Keratinocyte (primary cell): ENCODE results near the gene ALDH3A2. TPM values are rescaled to one million over a fixed set of nuclear protein-coding genes. Genes with fewer than 3 reads are reported as not detected.

Experiments
- DNase-seq: peaks from one replicate; pipeline ENCODE4 v3.0.0-alpha.2; 2011; ENCODE audit warnings: low read depth, missing footprints, low spot score
- FAIRE-seq: peaks from 2 replicates; lab custom pipeline; 2011; peaks lifted over from hg19 to GRCh38; lab: Jason Lieb, UNC
- H2AFZ ChIP-seq: 2 replicates; pipeline ENCODE4 v1.6.0; 2012; ENCODE audit warnings: low read length, control low read depth, inconsistent platforms; ENCODE audit not compliant: control insufficient read depth
- H3K27ac ChIP-seq: 2 replicates; pipeline ENCODE4 v1.5.1; 2011; ENCODE audit warnings: low read length; ENCODE audit not compliant: control insufficient read depth, insufficient read depth
- H3K27me3 ChIP-seq: 3 replicates; pipeline ENCODE4 v1.6.0; 2011; ENCODE audit warnings: low read length; ENCODE audit not compliant: control insufficient read depth, insufficient read depth; ENCODE audit errors: extremely low read depth
- H3K36me3 ChIP-seq, 2 experiments: 2 replicates in 1 of 2; 3 replicates in 1 of 2; pipeline ENCODE4 v1.5.1; 2011; ENCODE audit warnings: low read length in 2 of 2, mild to moderate bottlenecking in 1 of 2; ENCODE audit not compliant: control insufficient read depth in 2 of 2, insufficient read depth in 2 of 2; ENCODE audit errors: extremely low read depth in 1 of 2
- H3K4me1 ChIP-seq: 3 replicates; pipeline ENCODE4 v1.5.1; 2011; ENCODE audit warnings: low read length; ENCODE audit not compliant: control insufficient read depth, insufficient read depth; ENCODE audit errors: extremely low read depth
- H3K4me2 ChIP-seq: 3 replicates; pipeline ENCODE4 v1.6.0; 2011; ENCODE audit warnings: low read depth, low read length; ENCODE audit not compliant: control insufficient read depth, insufficient read depth; ENCODE audit errors: extremely low read depth
- H3K4me3 ChIP-seq, 3 experiments: fragments of 200-600 bp in 1 of 3; sonication (generic) in 1 of 3; 2 replicates in 2 of 3; 3 replicates in 1 of 3; pipeline ENCODE4 v1.5.1; 2011 to 2016; ENCODE audit warnings: low read length in 3 of 3, mild to moderate bottlenecking in 3 of 3, control low read depth in 2 of 3, inconsistent platforms in 1 of 3, low read depth in 1 of 3, mixed read lengths in 1 of 3, mixed run types in 1 of 3, moderate library complexity in 1 of 3; ENCODE audit not compliant: control insufficient read depth in 2 of 3, insufficient read depth in 2 of 3; ENCODE audit errors: extremely low read depth in 1 of 3
- H3K79me2 ChIP-seq: 2 replicates; pipeline ENCODE4 v1.6.0; 2012; ENCODE audit warnings: low read length; ENCODE audit not compliant: control insufficient read depth, insufficient read depth
- H3K9ac ChIP-seq: 3 replicates; pipeline ENCODE4 v1.6.0; 2011; ENCODE audit warnings: low read length; ENCODE audit not compliant: control insufficient read depth, insufficient read depth; ENCODE audit errors: extremely low read depth
- H3K9me1 ChIP-seq: 3 replicates; pipeline ENCODE4 v1.6.0; 2011; ENCODE audit warnings: low read length; ENCODE audit not compliant: control insufficient read depth, insufficient read depth; ENCODE audit errors: extremely low read depth
- H3K9me3 ChIP-seq: 2 replicates; pipeline ENCODE4 v1.5.1; 2012; ENCODE audit warnings: low read depth, low read length; ENCODE audit not compliant: control insufficient read depth
- H4K20me1 ChIP-seq: 3 replicates; pipeline ENCODE4 v1.6.0; 2011; ENCODE audit warnings: low read length; ENCODE audit not compliant: control insufficient read depth, insufficient read depth; ENCODE audit errors: extremely low read depth
- CTCF ChIP-seq, 3 experiments: IDR thresholded peaks in 1 of 3; conservative IDR thresholded peaks in 1 of 3; optimal IDR thresholded peaks in 1 of 3; 2 replicates in 2 of 3; 3 replicates in 1 of 3; pipeline versions ENCODE3 to v1.5.1; 2011; ENCODE audit warnings: low read length in 3 of 3, mild to moderate bottlenecking in 3 of 3, moderate library complexity in 2 of 3, control low read depth in 1 of 3, inconsistent platforms in 1 of 3; ENCODE audit not compliant: insufficient read depth in 2 of 3; ENCODE audit errors: extremely low read depth in 1 of 3
- EZH2 ChIP-seq: IDR thresholded peaks from one replicate; pipeline ENCODE4 v1.6.1; 2012; ENCODE audit warnings: inconsistent platforms, mild to moderate bottlenecking, low read length, moderate library complexity
- dilution Hi-C: fragments of 300-500 bp; cut with MboI; formaldehyde crosslinking; loops from one replicate; pipeline ENCODE4 v1.7.0; 2020; ENCODE audit warnings: low sequenced_read_pairs; ENCODE audit not compliant: extremely low pct_ligation_motif_present
- polyA plus RNA-seq, 5 experiments: library from polyadenylated mRNA; depleted of rRNA in 3 of 5; stranded (reverse) in 3 of 5; stranded (forward) in 1 of 5; unstranded in 1 of 5; fragments of >200 nt; gene quantifications; 1 replicate in 1 of 5; 2 replicates in 3 of 5; 3 replicates in 1 of 5; pipeline versions ENCODE4 v1.2.1 to v1.2.3, GENCODE V29; 2011 to 2012; ENCODE audit warnings: missing spikeins in 2 of 5, low read depth in 1 of 5, low replicate concordance in 1 of 5

Gene ALDH3A2
- polyA plus RNA-seq, 1 donor (not counting 4 experiments of a cell fraction or from before 2014, with no cell fraction given), result 77.6 TPM

- H4K20me1 ChIP-seq, result no peaks in the 10 kb centered on the region
- no peak overlapping the region for H3K27ac ChIP-seq
- H3K4me3 ChIP-seq, result no peak overlapping the region
- peaks cover 7 to 10% of the 10 kb centered on the region in 2 experiments for H3K36me3 ChIP-seq
- no peak overlapping the region for H3K9ac ChIP-seq
- no peaks in the 10 kb centered on the region for H3K79me2 ChIP-seq
- DNase-seq (no peak), FAIRE-seq (no peak)
- no peaks in the 10 kb centered on the region for H3K4me1 ChIP-seq
- no peaks in the 10 kb centered on the region for H3K9me3 ChIP-seq
- no peak overlapping the region for H3K4me2 ChIP-seq
- H3K9me1 ChIP-seq, result no peaks in the 10 kb centered on the region
- no peaks in the 10 kb centered on the region for H3K27me3 ChIP-seq
- dilution Hi-C loops, result loop anchor here (25.0 kb wide), 1 partner anchor 309 kb away; the partner anchor contains the start of gene B9D1
- no peak overlapping the region for H2AFZ ChIP-seq
- TF ChIP-seq EZH2 (no peak), CTCF (optimal IDR thresholded peaks at IDR 0.05 in 1 of 3, IDR thresholded peaks at IDR 0.05 in 1 of 3, conservative IDR thresholded peaks at IDR 0.05 in 1 of 3; ENCODE audit: extremely low read depth in 1 of 3, insufficient read depth in 2 of 3, low read length in 3 of 3) (no peak)
Measured at GRCh38 chr17:19671433-19671832, 22.9 kb downstream of the ALDH3A2 start.

GRCh38 chr17:19672009-19672750 is 23.6 kb downstream of the ALDH3A2 start:
- H4K20me1 ChIP-seq, result no peaks in the 10 kb centered on the region
- TF ChIP-seq EZH2 (no peak), CTCF (optimal IDR thresholded peaks at IDR 0.05 in 1 of 3, IDR thresholded peaks at IDR 0.05 in 1 of 3, conservative IDR thresholded peaks at IDR 0.05 in 1 of 3; ENCODE audit: extremely low read depth in 1 of 3, insufficient read depth in 2 of 3, low read length in 3 of 3) (no peak)
- H3K4me3 ChIP-seq, result no peak overlapping the region
- H3K27me3 ChIP-seq, result no peaks in the 10 kb centered on the region
- H3K9me1 ChIP-seq, result no peaks in the 10 kb centered on the region
- no peak overlapping the region for H2AFZ ChIP-seq
- no peak overlapping the region for H3K9ac ChIP-seq
- no peaks in the 10 kb centered on the region for H3K4me1 ChIP-seq
- peaks cover 10% of the 10 kb centered on the region in 2 experiments for H3K36me3 ChIP-seq
- FAIRE-seq (no peak), DNase-seq (no peak)
- dilution Hi-C loops, result loop anchor here (25.0 kb wide), 1 partner anchor 310 kb away; the partner anchor contains the start of gene B9D1
- no peak overlapping the region for H3K27ac ChIP-seq
- H3K79me2 ChIP-seq, result no peaks in the 10 kb centered on the region
- H3K9me3 ChIP-seq, result no peaks in the 10 kb centered on the region
- H3K4me2 ChIP-seq, result no peak overlapping the region
